IPS-18a (cell line): ENCODE measurements around the gene TMC6.
"Not testable (repeated sequence)": the region's sequence is repeated elsewhere in the genome, so short reads cannot be mapped to it uniquely, and the experiment has no call there.

Source experiments
- H3K27ac ChIP-seq: one replicate; pipeline ENCODE4 v1.5.1; 2013; ENCODE audit warnings: low read length
- H3K27me3 ChIP-seq: one replicate; pipeline ENCODE4 v1.6.1; 2013; ENCODE audit warnings: mild to moderate bottlenecking, low read length; ENCODE audit not compliant: control insufficient read depth, insufficient read depth
- H3K36me3 ChIP-seq: one replicate; pipeline ENCODE4 v1.6.1; 2013; ENCODE audit warnings: low read depth, low read length; ENCODE audit not compliant: control insufficient read depth
- H3K4me1 ChIP-seq: one replicate; pipeline ENCODE4 v1.6.1; 2013; ENCODE audit warnings: low read depth, low read length; ENCODE audit not compliant: control insufficient read depth
- H3K4me3 ChIP-seq: one replicate; pipeline ENCODE4 v1.5.1; 2013; ENCODE audit warnings: low read length
- H3K9ac ChIP-seq: one replicate; pipeline ENCODE4 v1.6.1; 2013; ENCODE audit warnings: mild to moderate bottlenecking, low read length, moderate library complexity
- H3K9me3 ChIP-seq: one replicate; pipeline ENCODE4 v1.6.1; 2013; ENCODE audit warnings: low read depth, low read length; ENCODE audit not compliant: control insufficient read depth

The TMC6 gene

GRCh38 chr17:78147315-78147998, 18.9 kb upstream of the TMC6 start:
- Histone ChIP-seq H3K4me3 (no peak overlapping the region), H3K36me3 (no peaks in the 10 kb centered on the region), H3K27me3 (no peaks in the 10 kb centered on the region), H3K4me1 (no peaks in the 10 kb centered on the region), H3K9ac (no peak overlapping the region), H3K27ac (no peak overlapping the region), H3K9me3 (no peaks in the 10 kb centered on the region)

GRCh38 chr17:78146881-78147280, 18.3 kb upstream of the TMC6 start:
- Histone ChIP-seq H3K4me1 (no peaks in the 10 kb centered on the region), H3K4me3 (no peak overlapping the region), H3K36me3 (no peaks in the 10 kb centered on the region), H3K27ac (no peak overlapping the region), H3K9me3 (no peaks in the 10 kb centered on the region), H3K27me3 (no peaks in the 10 kb centered on the region), H3K9ac (no peak overlapping the region)

- no peak overlapping the region for H3K27ac ChIP-seq
- H3K9me3 ChIP-seq: no peaks in the 10 kb centered on the region
- no peaks in the 10 kb centered on the region for H3K4me1 ChIP-seq
- H3K9ac ChIP-seq: no peak overlapping the region
- H3K27me3 ChIP-seq: no peaks in the 10 kb centered on the region
- no peaks in the 10 kb centered on the region for H3K36me3 ChIP-seq
- H3K4me3 ChIP-seq: no peak overlapping the region
Observed at GRCh38 chr17:78146471-78146869, 17.9 kb upstream of the TMC6 start.

GRCh38 chr17:78144736-78145641, 16.4 kb upstream of the TMC6 start:
- Histone ChIP-seq H3K27me3 (no peaks in the 10 kb centered on the region), H3K9ac (no peak overlapping the region), H3K9me3 (no peaks in the 10 kb centered on the region), H3K4me1 (no peaks in the 10 kb centered on the region), H3K4me3 (no peak overlapping the region), H3K36me3 (no peaks in the 10 kb centered on the region), H3K27ac (no peak overlapping the region)

- H3K9me3 ChIP-seq: no peaks in the 10 kb centered on the region
- no peaks in the 10 kb centered on the region for H3K27me3 ChIP-seq
- no peaks in the 10 kb centered on the region for H3K36me3 ChIP-seq
- H3K9ac ChIP-seq: no peak overlapping the region
- no peaks in the 10 kb centered on the region for H3K4me1 ChIP-seq
- no peak overlapping the region for H3K27ac ChIP-seq
- no peak overlapping the region for H3K4me3 ChIP-seq
Observed at GRCh38 chr17:78144147-78144719, 15.7 kb upstream of the TMC6 start.

- Histone ChIP-seq H3K27me3 (no peaks in the 10 kb centered on the region), H3K4me3 (no peak overlapping the region), H3K36me3 (no peaks in the 10 kb centered on the region), H3K27ac (no peak overlapping the region), H3K9ac (no peak overlapping the region), H3K9me3 (no peaks in the 10 kb centered on the region), H3K4me1 (no peaks in the 10 kb centered on the region)
Observed at GRCh38 chr17:78143214-78144146, 14.9 kb upstream of the TMC6 start.

- Histone ChIP-seq H3K4me3 (no peak overlapping the region), H3K36me3 (no peaks in the 10 kb centered on the region), H3K27ac (no peak overlapping the region), H3K4me1 (no peaks in the 10 kb centered on the region), H3K27me3 (no peaks in the 10 kb centered on the region), H3K9me3 (no peaks in the 10 kb centered on the region), H3K9ac (no peak overlapping the region)
Observed at GRCh38 chr17:78142119-78142861, 13.7 kb upstream of the TMC6 start.

- no peaks in the 10 kb centered on the region for H3K9me3 ChIP-seq
- no peaks in the 10 kb centered on the region for H3K4me1 ChIP-seq
- H3K9ac ChIP-seq: no peak overlapping the region
- no peak overlapping the region for H3K27ac ChIP-seq
- H3K4me3 ChIP-seq: no peak overlapping the region
- no peaks in the 10 kb centered on the region for H3K27me3 ChIP-seq
- no peaks in the 10 kb centered on the region for H3K36me3 ChIP-seq
Observed at GRCh38 chr17:78141437-78142118, 13.0 kb upstream of the TMC6 start.

GRCh38 chr17:78140169-78141051, 11.9 kb upstream of the TMC6 start:
- Histone ChIP-seq H3K27me3 (no peaks in the 10 kb centered on the region), H3K27ac (no peak overlapping the region), H3K9me3 (no peaks in the 10 kb centered on the region), H3K4me1 (no peaks in the 10 kb centered on the region), H3K4me3 (no peak overlapping the region), H3K9ac (no peak overlapping the region), H3K36me3 (no peaks in the 10 kb centered on the region)

- not testable (repeated sequence) for H3K36me3 ChIP-seq, H3K4me1 ChIP-seq, H3K9ac ChIP-seq, H3K27ac ChIP-seq, H3K4me3 ChIP-seq, H3K9me3 ChIP-seq, H3K27me3 ChIP-seq
Observed at GRCh38 chr17:78139861-78140168, 11.3 kb upstream of the TMC6 start.
